NCI-H345 treated with DMSO at 0.1 percent for 48 hours (cell line): ENCODE results near the gene RANBP17.

Experiments used
- DNase-seq: peaks from one replicate; lab custom pipeline; 2025; ENCODE audit not compliant: unreplicated experiment; lab: John Stamatoyannopoulos, UW

Gene RANBP17

GRCh38 chr5:171080186-171080938, 218.5 kb downstream of the RANBP17 start:
- DNase-seq = no peak

- DNase-seq = no peak
Observed at GRCh38 chr5:171081319-171081718, 219.5 kb downstream of the RANBP17 start.

GRCh38 chr5:171092194-171092593, 230.4 kb downstream of the RANBP17 start:
- no peak for DNase-seq

- DNase-seq = no peak
Observed at GRCh38 chr5:171093598-171093997, 231.8 kb downstream of the RANBP17 start.

GRCh38 chr5:171094356-171094755, 232.5 kb downstream of the RANBP17 start:
- no peak for DNase-seq

- DNase-seq = no peak
Observed at GRCh38 chr5:171102877-171103610, 241.2 kb downstream of the RANBP17 start.

GRCh38 chr5:171107669-171108068, 245.9 kb downstream of the RANBP17 start:
- no peak for DNase-seq

GRCh38 chr5:171115519-171115918, 253.7 kb downstream of the RANBP17 start:
- no peak for DNase-seq

- no peak for DNase-seq
Observed at GRCh38 chr5:171116719-171117118, 254.9 kb downstream of the RANBP17 start.

- no peak for DNase-seq
Observed at GRCh38 chr5:171120986-171121622, 259.3 kb downstream of the RANBP17 start.

GRCh38 chr5:171121638-171122037, 259.8 kb downstream of the RANBP17 start:
- DNase-seq = no peak

GRCh38 chr5:171122372-171122771, 260.6 kb downstream of the RANBP17 start:
- DNase-seq = peak; percentile 3

- no peak for DNase-seq
Observed at GRCh38 chr5:171123417-171123816, 261.6 kb downstream of the RANBP17 start.

GRCh38 chr5:171127314-171127713, 265.5 kb downstream of the RANBP17 start:
- DNase-seq = no peak

GRCh38 chr5:171128136-171128535, 266.3 kb downstream of the RANBP17 start:
- DNase-seq = no peak

GRCh38 chr5:171129308-171129707, 267.5 kb downstream of the RANBP17 start:
- no peak for DNase-seq

- no peak for DNase-seq
Observed at GRCh38 chr5:171131497-171131896, 269.7 kb downstream of the RANBP17 start.

GRCh38 chr5:171137768-171138525, 276.1 kb downstream of the RANBP17 start:
- DNase-seq = no peak

- DNase-seq = no peak
Observed at GRCh38 chr5:171139227-171139626, 277.4 kb downstream of the RANBP17 start.

- no peak for DNase-seq
Observed at GRCh38 chr5:171142617-171143016, 280.8 kb downstream of the RANBP17 start.

- no peak for DNase-seq
Observed at GRCh38 chr5:171143171-171143570, 281.4 kb downstream of the RANBP17 start.
